GM12801 (cell line): ENCODE data around the gene NDST3.

Experiments
- TF ChIP-seq, protein P1 (sequence below): IDR thresholded peaks from one replicate; pipeline ENCODE4 v1.5.1; 2011; ENCODE audit warnings: control low read depth; ENCODE audit not compliant: insufficient read length; ENCODE audit errors: extremely low read depth

The NDST3 gene

DNA sequence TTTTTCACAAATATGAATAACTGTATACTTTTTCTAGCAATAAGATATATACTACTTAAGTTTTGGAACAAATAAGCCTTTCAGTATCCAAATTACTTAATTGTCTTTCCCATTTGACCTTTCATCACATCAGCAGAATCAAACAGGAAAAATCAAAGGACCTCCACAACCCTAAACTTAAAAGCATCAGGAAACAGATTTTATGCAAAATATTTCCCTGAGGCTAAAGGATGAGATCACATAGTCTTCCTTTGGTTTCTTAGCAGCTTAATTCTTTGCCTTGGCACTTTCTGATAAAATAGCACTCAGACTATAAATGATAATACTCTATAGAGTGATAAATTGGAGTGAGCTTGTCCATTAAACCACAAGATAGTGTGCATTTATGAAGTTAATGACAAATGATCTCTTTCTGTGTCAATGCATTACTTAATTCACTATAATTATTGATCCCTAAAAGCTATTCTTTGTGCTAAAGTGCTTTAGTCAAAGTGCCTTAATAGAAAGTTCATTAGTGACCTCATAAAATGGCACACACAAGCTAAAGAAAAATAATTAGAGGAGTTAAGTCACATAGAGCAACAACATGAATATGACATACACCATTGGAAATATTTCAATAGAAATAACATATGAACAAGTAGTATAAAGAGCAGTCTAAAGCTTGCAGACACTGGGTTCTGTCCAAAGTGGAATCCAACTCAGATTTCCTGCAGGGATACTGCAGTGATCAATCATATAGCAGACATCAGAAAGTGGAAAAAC lies 15.7 kb upstream of the NDST3 start:
- TF ChIP-seq, protein P1, sequence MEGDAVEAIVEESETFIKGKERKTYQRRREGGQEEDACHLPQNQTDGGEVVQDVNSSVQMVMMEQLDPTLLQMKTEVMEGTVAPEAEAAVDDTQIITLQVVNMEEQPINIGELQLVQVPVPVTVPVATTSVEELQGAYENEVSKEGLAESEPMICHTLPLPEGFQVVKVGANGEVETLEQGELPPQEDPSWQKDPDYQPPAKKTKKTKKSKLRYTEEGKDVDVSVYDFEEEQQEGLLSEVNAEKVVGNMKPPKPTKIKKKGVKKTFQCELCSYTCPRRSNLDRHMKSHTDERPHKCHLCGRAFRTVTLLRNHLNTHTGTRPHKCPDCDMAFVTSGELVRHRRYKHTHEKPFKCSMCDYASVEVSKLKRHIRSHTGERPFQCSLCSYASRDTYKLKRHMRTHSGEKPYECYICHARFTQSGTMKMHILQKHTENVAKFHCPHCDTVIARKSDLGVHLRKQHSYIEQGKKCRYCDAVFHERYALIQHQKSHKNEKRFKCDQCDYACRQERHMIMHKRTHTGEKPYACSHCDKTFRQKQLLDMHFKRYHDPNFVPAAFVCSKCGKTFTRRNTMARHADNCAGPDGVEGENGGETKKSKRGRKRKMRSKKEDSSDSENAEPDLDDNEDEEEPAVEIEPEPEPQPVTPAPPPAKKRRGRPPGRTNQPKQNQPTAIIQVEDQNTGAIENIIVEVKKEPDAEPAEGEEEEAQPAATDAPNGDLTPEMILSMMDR: no peak

DNA sequence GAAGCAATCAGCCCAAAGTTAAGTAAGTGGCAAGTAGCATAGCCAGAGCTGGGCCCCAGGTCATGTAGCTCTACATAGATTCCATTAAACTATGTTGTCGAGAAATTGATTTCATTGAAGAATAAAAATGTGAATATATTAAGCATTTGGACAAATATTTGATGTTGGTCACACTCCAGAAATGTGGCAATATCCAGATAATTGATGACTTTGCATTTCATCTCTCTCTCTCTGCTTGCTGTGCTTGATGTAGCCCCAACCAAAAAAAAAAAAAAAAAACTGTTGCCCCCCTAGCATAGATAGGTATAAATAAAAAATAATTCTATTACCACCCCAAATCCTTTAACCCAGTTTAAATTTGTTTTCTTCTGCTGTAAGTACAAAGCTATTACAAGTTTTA lies 7.5 kb upstream of the NDST3 start:
- TF ChIP-seq, protein P1: no peak

DNA sequence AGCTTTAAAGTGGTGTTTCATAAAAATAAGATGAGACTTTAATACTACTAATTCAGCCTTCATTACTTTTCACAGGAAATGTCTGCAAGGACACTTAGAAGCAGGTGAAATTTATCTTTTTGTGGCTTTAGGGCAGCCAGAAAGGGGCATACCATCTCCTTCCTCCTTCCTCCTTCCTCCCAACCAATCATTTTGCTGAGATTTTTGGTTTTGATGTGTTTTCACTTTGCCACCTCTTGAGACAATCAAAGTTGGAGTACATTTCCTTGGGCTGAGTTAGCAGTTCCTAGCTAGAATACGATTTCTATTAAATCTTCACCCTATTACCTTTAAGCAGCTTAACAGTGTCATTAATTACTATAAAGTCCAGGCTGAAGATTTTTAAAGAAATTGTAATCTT lies 5.1 kb upstream of the NDST3 start:
- TF ChIP-seq, protein P1: no peak

DNA sequence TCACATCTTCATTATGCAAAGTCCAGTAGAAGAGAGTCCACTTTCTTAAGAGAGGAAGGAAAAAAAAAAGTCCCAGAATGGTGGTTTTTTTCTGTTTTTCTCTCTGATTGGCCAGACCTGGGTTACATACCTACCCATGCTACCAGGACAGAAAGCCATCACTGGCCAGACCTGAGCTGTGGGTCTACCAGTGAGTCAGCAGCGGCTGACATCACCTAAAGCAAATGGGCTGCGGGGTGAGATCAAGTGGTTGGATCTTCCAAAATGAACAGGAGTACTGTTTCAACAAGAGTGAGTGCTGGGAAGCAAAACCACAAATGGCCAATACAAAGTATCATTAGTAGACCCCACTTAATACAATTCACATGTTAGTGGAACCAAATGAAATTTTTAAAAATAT lies 1.6 kb upstream of the NDST3 start:
- TF ChIP-seq, protein P1: no peak

DNA sequence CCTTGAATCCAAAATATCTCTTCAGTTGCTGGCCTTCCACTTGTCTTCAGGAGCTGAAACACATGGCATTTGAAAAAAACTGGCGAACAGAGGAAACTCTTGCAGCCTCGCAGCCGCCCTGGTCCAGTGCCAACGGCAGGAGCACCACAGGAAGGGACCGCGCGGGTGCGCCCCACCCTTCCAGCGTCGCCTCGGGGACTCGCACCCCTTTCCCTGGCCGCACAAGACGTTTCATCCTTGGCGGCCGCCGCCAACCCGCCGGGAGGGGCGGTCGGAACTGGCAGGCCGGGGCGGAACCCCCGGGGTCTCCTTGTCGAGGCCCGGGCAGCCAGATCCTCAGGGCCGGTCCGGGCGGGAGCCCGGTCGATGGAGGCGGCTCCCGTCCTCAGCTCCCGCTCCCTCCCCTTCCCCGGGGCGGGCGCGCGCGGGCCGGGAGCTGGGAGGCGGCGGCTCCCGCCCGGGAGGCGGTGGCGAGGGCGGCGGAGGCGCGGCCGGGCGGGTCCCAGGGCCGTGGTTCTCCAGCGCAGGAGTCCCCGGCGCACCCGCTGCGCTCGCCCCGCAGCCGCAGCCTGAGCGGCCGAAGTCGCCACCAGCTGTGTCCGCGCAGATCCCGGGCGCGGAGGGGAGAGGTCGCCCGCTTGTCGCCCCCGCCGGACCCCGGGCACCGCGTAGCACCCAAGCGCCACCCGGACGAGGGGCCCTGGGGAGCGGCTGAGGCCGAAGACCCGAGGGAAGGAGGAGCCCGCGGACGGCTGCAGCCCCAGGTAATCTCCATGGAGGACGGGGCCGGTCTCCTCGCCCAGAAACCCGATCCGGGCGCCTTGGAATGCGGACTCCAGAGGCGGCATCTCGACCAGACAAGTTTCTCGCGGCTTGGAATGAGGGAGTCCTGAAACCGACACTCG lies 886 bp upstream of the NDST3 start:
- TF ChIP-seq, protein P1: no peak

DNA sequence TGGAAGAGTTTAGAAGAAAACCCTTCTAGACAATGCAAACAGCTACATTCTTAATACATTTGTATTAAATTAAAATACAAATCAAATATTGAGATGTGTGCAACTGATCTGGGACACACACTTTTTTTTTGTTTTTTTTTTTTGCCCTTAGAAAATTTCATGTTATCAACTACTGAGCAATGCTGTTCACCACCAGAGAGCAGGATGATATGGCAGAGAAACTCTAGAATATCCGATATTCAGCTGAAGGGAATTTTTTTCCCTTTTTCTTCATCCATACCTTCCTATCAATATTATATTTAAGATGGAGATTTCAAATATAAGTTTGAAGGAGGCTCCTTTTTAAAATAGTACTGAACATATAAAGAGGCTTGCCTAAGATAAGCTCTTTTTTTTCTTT lies 1.0 kb downstream of the NDST3 start:
- TF ChIP-seq, protein P1: no peak

DNA sequence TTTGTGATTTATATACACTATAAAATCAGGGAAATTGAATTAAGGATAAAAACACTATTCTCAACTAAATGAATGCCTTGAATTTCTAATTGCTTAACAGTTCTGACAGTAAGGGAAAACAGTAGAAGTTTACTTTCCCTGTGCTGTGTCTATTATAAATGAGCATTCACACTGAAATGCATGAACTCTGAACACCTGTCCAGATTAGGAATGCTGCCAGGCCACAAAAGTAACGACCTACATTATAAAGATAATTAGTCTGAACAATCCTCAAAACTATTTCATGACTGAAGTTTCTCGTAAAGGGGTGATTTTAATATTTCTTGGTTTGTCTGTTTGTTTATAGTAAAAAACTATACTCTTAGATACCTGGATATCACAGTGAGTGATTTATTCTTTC lies 2.0 kb downstream of the NDST3 start:
- TF ChIP-seq, protein P1: no peak
